Measurements from ENCODE around the gene ARHGAP28. TPM values are rescaled to one million over a fixed set of nuclear protein-coding genes. Genes with fewer than 3 reads are reported as not detected.

The ARHGAP28 gene
- total RNA-seq, 2 donors from 2014 or later, result 16.3 to 16.5 TPM

DNA sequence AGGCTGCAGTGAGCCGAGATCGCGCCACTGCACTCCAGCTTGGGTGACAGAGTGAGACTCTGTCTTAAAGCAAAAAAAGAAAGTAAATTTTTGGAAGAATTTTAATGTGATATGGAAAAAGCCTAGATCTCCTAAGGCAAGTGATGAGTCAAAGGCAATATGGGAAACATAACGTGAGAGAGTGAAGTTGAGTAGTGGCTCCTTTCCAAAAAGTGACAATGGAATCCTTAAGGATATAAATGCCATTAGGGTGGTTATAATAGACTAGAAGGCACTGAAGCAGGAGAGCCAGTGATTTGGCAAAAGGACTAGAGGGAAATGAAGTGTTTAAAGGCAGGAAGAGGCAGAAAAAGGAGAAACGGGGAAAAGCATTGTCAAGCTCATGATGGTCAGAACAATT, 25.6 kb downstream of the ARHGAP28 start:
- intact Hi-C loops (cut with DNase I), result no loop called here

DNA sequence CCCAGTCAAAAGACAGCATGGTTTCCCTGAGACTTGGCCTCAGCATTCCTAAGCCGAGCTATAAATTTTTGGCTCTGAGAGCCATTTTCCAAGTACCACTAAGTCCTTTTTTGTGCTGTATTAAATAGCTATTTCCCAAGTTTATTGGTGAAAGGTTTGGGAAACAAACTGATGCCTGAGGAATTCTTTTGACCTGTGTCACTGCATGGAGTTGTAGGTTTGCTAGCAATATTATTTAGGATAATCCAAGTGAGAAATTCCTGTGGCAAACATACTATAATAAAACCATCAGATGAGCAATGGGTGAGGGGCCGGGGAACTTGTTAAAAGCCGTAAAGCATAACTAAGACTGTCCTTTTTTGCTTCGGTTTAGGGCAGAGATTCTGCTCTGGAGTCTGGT, 28.4 kb downstream of the ARHGAP28 start:
- Histone ChIP-seq H3K27ac (no peak overlapping the region), H3K4me3 (no peak overlapping the region), H3K27me3 (no peaks in the 10 kb centered on the region), H3K4me1 (peaks cover 12% of the 10 kb centered on the region), H3K9me3 (no peaks in the 10 kb centered on the region), H3K36me3 (replicated peaks in 1 of 2; ENCODE audit: insufficient read depth in 1 of 2, low read depth in 2 of 2) (no peaks in the 10 kb centered on the region)
- no peak for ATAC-seq
- WGBS, 2 donors, result 82 to 83% methylated on average over 4 of the region's 4 CpGs
- intact Hi-C loops (cut with DNase I), result no loop called here
- no peak for DNase-seq
- no peak for TF ChIP-seq POLR2A (IDR thresholded peaks at IDR 0.05)
- TF ChIP-seq, protein P1, sequence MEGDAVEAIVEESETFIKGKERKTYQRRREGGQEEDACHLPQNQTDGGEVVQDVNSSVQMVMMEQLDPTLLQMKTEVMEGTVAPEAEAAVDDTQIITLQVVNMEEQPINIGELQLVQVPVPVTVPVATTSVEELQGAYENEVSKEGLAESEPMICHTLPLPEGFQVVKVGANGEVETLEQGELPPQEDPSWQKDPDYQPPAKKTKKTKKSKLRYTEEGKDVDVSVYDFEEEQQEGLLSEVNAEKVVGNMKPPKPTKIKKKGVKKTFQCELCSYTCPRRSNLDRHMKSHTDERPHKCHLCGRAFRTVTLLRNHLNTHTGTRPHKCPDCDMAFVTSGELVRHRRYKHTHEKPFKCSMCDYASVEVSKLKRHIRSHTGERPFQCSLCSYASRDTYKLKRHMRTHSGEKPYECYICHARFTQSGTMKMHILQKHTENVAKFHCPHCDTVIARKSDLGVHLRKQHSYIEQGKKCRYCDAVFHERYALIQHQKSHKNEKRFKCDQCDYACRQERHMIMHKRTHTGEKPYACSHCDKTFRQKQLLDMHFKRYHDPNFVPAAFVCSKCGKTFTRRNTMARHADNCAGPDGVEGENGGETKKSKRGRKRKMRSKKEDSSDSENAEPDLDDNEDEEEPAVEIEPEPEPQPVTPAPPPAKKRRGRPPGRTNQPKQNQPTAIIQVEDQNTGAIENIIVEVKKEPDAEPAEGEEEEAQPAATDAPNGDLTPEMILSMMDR (IDR thresholded peaks at IDR 0.05), result no peak

More for the DNA sequence above, 25.6 kb downstream of the ARHGAP28 start:
- no peak overlapping the region for H3K27ac ChIP-seq
- H3K27me3 ChIP-seq, result no peaks in the 10 kb centered on the region
- peaks cover 16% of the 10 kb centered on the region for H3K4me1 ChIP-seq
- H3K36me3 ChIP-seq (replicated peaks in 1 of 2; ENCODE audit: insufficient read depth in 1 of 2, low read depth in 2 of 2), result no peaks in the 10 kb centered on the region
- 90 to 94% methylated on average over 5 of the region's 5 CpGs for WGBS, 2 donors
- no peaks in the 10 kb centered on the region for H3K9me3 ChIP-seq
- no peak for ATAC-seq
- no peak for DNase-seq
- H3K4me3 ChIP-seq, result no peak overlapping the region
- TF ChIP-seq POLR2A (IDR thresholded peaks at IDR 0.05), result no peak

GRCh38 chr18:6759579-6759978, 30.1 kb downstream of the ARHGAP28 start:
- Histone ChIP-seq H3K27ac (no peak overlapping the region), H3K4me1 (peaks cover 12% of the 10 kb centered on the region), H3K9me3 (no peaks in the 10 kb centered on the region), H3K36me3 (replicated peaks in 1 of 2; ENCODE audit: insufficient read depth in 1 of 2, low read depth in 2 of 2) (no peaks in the 10 kb centered on the region), H3K27me3 (no peaks in the 10 kb centered on the region), H3K4me3 (no peak overlapping the region)
- no peak for TF ChIP-seq POLR2A (IDR thresholded peaks at IDR 0.05)
- TF ChIP-seq, protein P1 (IDR thresholded peaks at IDR 0.05), result no peak
- DNase-seq (no peak), ATAC-seq (no peak)
- WGBS, 2 donors, result 8 to 26% methylated on average over 2 of the region's 2 CpGs
- intact Hi-C loops (cut with DNase I), result no loop called here

- no peaks in the 10 kb centered on the region for H3K27me3 ChIP-seq
- H3K4me1 ChIP-seq, result peaks cover 12% of the 10 kb centered on the region
- TF ChIP-seq POLR2A (IDR thresholded peaks at IDR 0.05), result no peak
- TF ChIP-seq, protein P1 (IDR thresholded peaks at IDR 0.05), result no peak
- no peak overlapping the region for H3K27ac ChIP-seq
- no peak overlapping the region for H3K4me3 ChIP-seq
- DNase-seq, result no peak
- no peak for ATAC-seq
- no peaks in the 10 kb centered on the region for H3K9me3 ChIP-seq
- intact Hi-C loops (cut with DNase I), result no loop called here
- no peaks in the 10 kb centered on the region for H3K36me3 ChIP-seq (replicated peaks in 1 of 2; ENCODE audit: insufficient read depth in 1 of 2, low read depth in 2 of 2)
- WGBS, 2 donors, result 91 to 94% methylated on average over 6 of the region's 6 CpGs
These were observed 34.0 kb downstream of the ARHGAP28 start for GRCh38 chr18:6763524-6763923.

- WGBS, 2 donors, result 73 to 85% methylated on average over 3 of the region's 3 CpGs
- Histone ChIP-seq H3K27ac (no peak overlapping the region), H3K4me1 (peaks cover 7% of the 10 kb centered on the region), H3K27me3 (no peaks in the 10 kb centered on the region), H3K36me3 (replicated peaks in 1 of 2; ENCODE audit: insufficient read depth in 1 of 2, low read depth in 2 of 2) (no peaks in the 10 kb centered on the region), H3K9me3 (no peaks in the 10 kb centered on the region), H3K4me3 (no peak overlapping the region)
- no peak for DNase-seq
- intact Hi-C loops (cut with DNase I), result no loop called here
- TF ChIP-seq, protein P1 (IDR thresholded peaks at IDR 0.05), result no peak
- TF ChIP-seq POLR2A (IDR thresholded peaks at IDR 0.05), result no peak
- ATAC-seq, result no peak
These were observed 34.9 kb downstream of the ARHGAP28 start for GRCh38 chr18:6764382-6764781.

Measured in body of pancreas (tissue), 4 donors.